ENCODE measurements around the gene FBXO24. TPM values are rescaled to one million over a fixed set of nuclear protein-coding genes. Genes with fewer than 3 reads are reported as not detected.

The FBXO24 gene
- total RNA-seq, 2 experiments from 2014 or later, result 0.16 to 1.7 TPM

GRCh38 chr7:100545360-100546128, 40.6 kb upstream of the FBXO24 start:
- ChIA-PET POLR2A (interaction anchor here (0.9 to 1.8 kb wide), 6 partner anchors 10 to 323 kb away, joined by 3 to 5 read pairs (median 3); partner anchors contain the start of genes FBXO24, LRCH4 and MOSPD3), CTCF (ENCODE audit: unreplicated experiment) (no interaction called here)
- Histone ChIP-seq H3K4me1 (ENCODE audit: insufficient read depth, low read length, poor library complexity, severe bottlenecking) (peaks cover 96% of the 10 kb centered on the region), H4K20me1 (ENCODE audit: insufficient read depth, low read length) (no peaks in the 10 kb centered on the region), H3K27ac (ENCODE audit: low read depth, low read length, poor library complexity, severe bottlenecking) (peak overlapping the region; percentile 46), H3K36me3 (ENCODE audit: insufficient read depth, low read length) (peaks cover 11% of the 10 kb centered on the region), H3K9me3 (ENCODE audit: low read length) (no peaks in the 10 kb centered on the region), H3K4me3 (ENCODE audit: low read depth, low read length, poor library complexity, severe bottlenecking) (peak overlapping the region; percentile 22), H2AFZ (ENCODE audit: low read length) (peak overlapping the region; percentile 77), H3K4me2 (ENCODE audit: low read length) (peak overlapping the region; percentile 65), H3K9me2 (ENCODE audit: insufficient read depth, low read length) (no peaks in the 10 kb centered on the region), H3K79me2 (ENCODE audit: insufficient read depth, low read depth, low read length) (peaks cover 52% of the 10 kb centered on the region; the same call in 1 of the 2 replicates)
- BruUV-seq (replicated peaks), result no TSS peak
- TF ChIP-seq CTCF (conservative IDR thresholded peaks at IDR 0.05; ENCODE audit: low read length), result 0 out of 2 replicates have a peak, but pooled peaks have one; percentile 26
- no peak for TF ChIP-seq EZH2phosphoT487 (IDR thresholded peaks at IDR 0.05; ENCODE audit: borderline replicate concordance, low read depth, low read length)
- DNase-seq (ENCODE audit: low spot score), result peak; percentile 50
- intact Hi-C loops (cut with micrococcal nuclease; ENCODE audit: unreplicated experiment), result no loop called here

- intact Hi-C loops (cut with micrococcal nuclease; ENCODE audit: unreplicated experiment), result no loop called here
- H3K4me3 ChIP-seq (ENCODE audit: low read depth, low read length, poor library complexity, severe bottlenecking), result no peak overlapping the region
- TF ChIP-seq EZH2phosphoT487 (IDR thresholded peaks at IDR 0.05; ENCODE audit: borderline replicate concordance, low read depth, low read length), result no peak
- TF ChIP-seq CTCF (conservative IDR thresholded peaks at IDR 0.05; ENCODE audit: low read length), result no peak
- peaks cover 46% of the 10 kb centered on the region; the same call in 1 of the 2 replicates for H3K79me2 ChIP-seq (ENCODE audit: insufficient read depth, low read depth, low read length)
- peak overlapping the region; percentile 77; the same call in 1 of the 2 replicates for H2AFZ ChIP-seq (ENCODE audit: low read length)
- H3K9me3 ChIP-seq (ENCODE audit: low read length), result no peaks in the 10 kb centered on the region
- no peaks in the 10 kb centered on the region for H3K9me2 ChIP-seq (ENCODE audit: insufficient read depth, low read length)
- peak overlapping the region; percentile 46 for H3K27ac ChIP-seq (ENCODE audit: low read depth, low read length, poor library complexity, severe bottlenecking)
- H3K4me1 ChIP-seq (ENCODE audit: insufficient read depth, low read length, poor library complexity, severe bottlenecking), result peaks cover 93% of the 10 kb centered on the region
- peaks cover 13% of the 10 kb centered on the region for H3K36me3 ChIP-seq (ENCODE audit: insufficient read depth, low read length)
- CTCF ChIA-PET (ENCODE audit: unreplicated experiment), result no interaction called here
- peak overlapping the region; percentile 65 for H3K4me2 ChIP-seq (ENCODE audit: low read length)
- POLR2A ChIA-PET, result interaction anchor here (0.6 to 1.8 kb wide), 5 partner anchors 40 to 279 kb away, joined by 3 to 6 read pairs (median 3); partner anchors contain the start of genes FBXO24, LRCH4 and MOSPD3
- no TSS peak for BruUV-seq (replicated peaks)
- DNase-seq (ENCODE audit: low spot score), result no peak
- no peaks in the 10 kb centered on the region for H4K20me1 ChIP-seq (ENCODE audit: insufficient read depth, low read length)
Measured at GRCh38 chr7:100546129-100546925, 39.8 kb upstream of the FBXO24 start.
